CD4-positive, alpha-beta T cell treated with Interferon gamma for 1 hour (primary cell): ENCODE results near the gene SLC22A23.

Experiments used
- DNase-seq: peaks from one replicate; pipeline ENCODE4 v3.0.0-alpha.2; 2020

SLC22A23 gene

GRCh38 chr6:3280866-3281465 lies 175.9 kb downstream of the SLC22A23 start:
- no peak for DNase-seq

- DNase-seq = no peak
Measured at GRCh38 chr6:3280091-3280490, 176.8 kb downstream of the SLC22A23 start.

GRCh38 chr6:3278691-3279090 lies 178.2 kb downstream of the SLC22A23 start:
- no peak for DNase-seq

- DNase-seq = no peak
Measured at GRCh38 chr6:3277851-3278416, 178.9 kb downstream of the SLC22A23 start.

- DNase-seq = no peak
Measured at GRCh38 chr6:3277251-3277650, 179.6 kb downstream of the SLC22A23 start.

GRCh38 chr6:3276174-3277167 lies 180.4 kb downstream of the SLC22A23 start:
- DNase-seq = no peak

- no peak for DNase-seq
Measured at GRCh38 chr6:3273707-3274521, 182.9 kb downstream of the SLC22A23 start.

- DNase-seq = no peak
Measured at GRCh38 chr6:3272911-3273547, 183.8 kb downstream of the SLC22A23 start.

- DNase-seq = no peak
Measured at GRCh38 chr6:3271756-3272155, 185.1 kb downstream of the SLC22A23 start.

GRCh38 chr6:3270258-3270657 lies 186.6 kb downstream of the SLC22A23 start:
- no peak for DNase-seq

GRCh38 chr6:3269281-3269975 lies 187.4 kb downstream of the SLC22A23 start:
- no peak for DNase-seq

GRCh38 chr6:3268680-3269079 lies 188.2 kb downstream of the SLC22A23 start:
- DNase-seq = no peak

GRCh38 chr6:3267162-3267561 lies 189.7 kb downstream of the SLC22A23 start:
- no peak for DNase-seq

GRCh38 chr6:3266170-3266569 lies 190.7 kb downstream of the SLC22A23 start:
- no peak for DNase-seq

- no peak for DNase-seq
Measured at GRCh38 chr6:3265671-3266070, 191.2 kb downstream of the SLC22A23 start.

- no peak for DNase-seq
Measured at GRCh38 chr6:3264356-3264755, 192.5 kb downstream of the SLC22A23 start.

GRCh38 chr6:3263096-3263495 lies 193.8 kb downstream of the SLC22A23 start:
- DNase-seq = no peak

GRCh38 chr6:3261921-3262320 lies 194.9 kb downstream of the SLC22A23 start:
- no peak for DNase-seq

GRCh38 chr6:3261518-3261820 lies 195.4 kb downstream of the SLC22A23 start:
- DNase-seq = no peak

GRCh38 chr6:3260772-3261517 lies 195.9 kb downstream of the SLC22A23 start:
- DNase-seq = no peak

- DNase-seq = no peak
Measured at GRCh38 chr6:3260296-3260695, 196.6 kb downstream of the SLC22A23 start.
